OCI-LY3 (cell line): ENCODE data around the gene GRK3.

Experiments
- CTCF ChIP-seq: fragments of 200-600, 300-600 bp; sonication (generic); IDR thresholded peaks from 2 replicates; pipeline ENCODE4 v1.5.1; 2014; ENCODE audit warnings: antibody characterized with exemption, low read length, low read depth
- EZH2phosphoT487 ChIP-seq: fragments of 200-600 bp; shearing (Covaris generic); IDR thresholded peaks from 2 replicates; pipeline ENCODE4 v1.6.1; 2018; ENCODE audit warnings: antibody characterized with exemption, mixed run types, low read depth

- TF ChIP-seq CTCF (no peak), EZH2phosphoT487 (no peak)
Observed at GRCh38 chr22:25540908-25541660, 23.4 kb upstream of the GRK3 start.
